ENCODE results near the gene TMEM185A.

DNA sequence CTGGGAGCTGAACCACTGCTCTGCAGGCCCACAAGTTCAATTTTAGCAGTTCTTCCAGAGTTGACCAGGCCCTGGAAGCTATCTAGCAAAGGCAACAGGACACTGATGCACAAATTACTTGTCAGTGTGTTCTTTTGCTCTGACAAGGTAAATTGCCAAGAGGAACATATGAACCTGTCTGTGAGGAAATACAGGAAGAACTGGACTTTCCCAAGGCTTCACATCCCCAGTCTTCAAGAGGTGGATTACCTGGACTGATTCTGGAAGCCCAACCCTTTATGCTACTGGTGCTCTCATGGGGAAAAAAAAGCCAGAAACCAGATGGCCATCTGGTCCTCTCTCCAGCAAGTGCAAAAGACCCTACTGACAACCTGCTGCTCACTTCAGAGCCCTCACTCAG is 1.9 kb upstream of the TMEM185A start:
- TF ChIP-seq, protein P1, sequence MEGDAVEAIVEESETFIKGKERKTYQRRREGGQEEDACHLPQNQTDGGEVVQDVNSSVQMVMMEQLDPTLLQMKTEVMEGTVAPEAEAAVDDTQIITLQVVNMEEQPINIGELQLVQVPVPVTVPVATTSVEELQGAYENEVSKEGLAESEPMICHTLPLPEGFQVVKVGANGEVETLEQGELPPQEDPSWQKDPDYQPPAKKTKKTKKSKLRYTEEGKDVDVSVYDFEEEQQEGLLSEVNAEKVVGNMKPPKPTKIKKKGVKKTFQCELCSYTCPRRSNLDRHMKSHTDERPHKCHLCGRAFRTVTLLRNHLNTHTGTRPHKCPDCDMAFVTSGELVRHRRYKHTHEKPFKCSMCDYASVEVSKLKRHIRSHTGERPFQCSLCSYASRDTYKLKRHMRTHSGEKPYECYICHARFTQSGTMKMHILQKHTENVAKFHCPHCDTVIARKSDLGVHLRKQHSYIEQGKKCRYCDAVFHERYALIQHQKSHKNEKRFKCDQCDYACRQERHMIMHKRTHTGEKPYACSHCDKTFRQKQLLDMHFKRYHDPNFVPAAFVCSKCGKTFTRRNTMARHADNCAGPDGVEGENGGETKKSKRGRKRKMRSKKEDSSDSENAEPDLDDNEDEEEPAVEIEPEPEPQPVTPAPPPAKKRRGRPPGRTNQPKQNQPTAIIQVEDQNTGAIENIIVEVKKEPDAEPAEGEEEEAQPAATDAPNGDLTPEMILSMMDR (IDR thresholded peaks at IDR 0.05): no peak
- TF ChIP-seq POLR2A (IDR thresholded peaks at IDR 0.05) (no peak), POLR2AphosphoS5 (IDR thresholded peaks at IDR 0.05) (no peak), EP300 (IDR thresholded peaks at IDR 0.05) (no peak)
